ENCODE results near the gene SH3GL2. TPM values are rescaled to one million over a fixed set of nuclear protein-coding genes. Genes with fewer than 3 reads are reported as not detected.

Gene SH3GL2
- polyA plus RNA-seq, 1 donor (not counting 4 experiments of a cell fraction or from before 2014, with no cell fraction given), result not detected

DNA sequence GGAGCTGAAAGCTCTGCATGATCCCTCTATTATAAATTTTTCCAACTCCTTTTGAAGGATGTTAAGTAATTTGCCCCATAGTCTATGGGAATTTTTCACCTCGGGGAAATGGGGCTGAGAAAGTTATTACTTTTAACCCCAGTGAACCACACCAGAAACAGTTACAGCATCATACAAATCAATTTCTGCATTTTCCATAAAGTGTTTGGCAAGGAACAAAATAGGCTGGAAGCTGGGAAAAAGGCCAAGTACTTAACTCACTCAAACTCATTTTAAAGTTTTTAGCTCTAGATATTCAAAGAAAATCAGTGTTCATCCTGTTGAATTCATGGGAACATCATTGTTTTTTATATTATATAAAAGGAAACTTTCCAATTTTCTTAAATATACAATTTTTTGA lies 160.9 kb downstream of the SH3GL2 start:
- H3K27me3 ChIP-seq (ENCODE audit: control insufficient read depth, extremely low read depth, insufficient read depth, low read length), result no peaks in the 10 kb centered on the region
- H4K20me1 ChIP-seq (ENCODE audit: control insufficient read depth, extremely low read depth, insufficient read depth, low read length), result no peaks in the 10 kb centered on the region
- no peak overlapping the region for H3K4me2 ChIP-seq (ENCODE audit: control insufficient read depth, extremely low read depth, insufficient read depth, low read depth, low read length)
- no peaks in the 10 kb centered on the region for H3K9me3 ChIP-seq (ENCODE audit: control insufficient read depth, low read depth, low read length)
- H3K9ac ChIP-seq (ENCODE audit: control insufficient read depth, extremely low read depth, insufficient read depth, low read length), result no peak overlapping the region
- dilution Hi-C loops (cut with MboI; ENCODE audit: extremely low pct_ligation_motif_present, low sequenced_read_pairs), result no loop called here
- H3K4me3 ChIP-seq (ENCODE audit: control insufficient read depth in 2 of 3, extremely low read depth in 1 of 3, insufficient read depth in 2 of 3, low read depth in 1 of 3, low read length in 3 of 3), result no peak overlapping the region
- no peaks in the 10 kb centered on the region for H3K36me3 ChIP-seq (ENCODE audit: control insufficient read depth in 2 of 2, extremely low read depth in 1 of 2, insufficient read depth in 2 of 2, low read length in 2 of 2)
- H3K79me2 ChIP-seq (ENCODE audit: control insufficient read depth, insufficient read depth, low read length), result no peaks in the 10 kb centered on the region
- FAIRE-seq, result no peak
- TF ChIP-seq EZH2 (IDR thresholded peaks at IDR 0.05; ENCODE audit: low read length), result no peak
- TF ChIP-seq, protein P1, sequence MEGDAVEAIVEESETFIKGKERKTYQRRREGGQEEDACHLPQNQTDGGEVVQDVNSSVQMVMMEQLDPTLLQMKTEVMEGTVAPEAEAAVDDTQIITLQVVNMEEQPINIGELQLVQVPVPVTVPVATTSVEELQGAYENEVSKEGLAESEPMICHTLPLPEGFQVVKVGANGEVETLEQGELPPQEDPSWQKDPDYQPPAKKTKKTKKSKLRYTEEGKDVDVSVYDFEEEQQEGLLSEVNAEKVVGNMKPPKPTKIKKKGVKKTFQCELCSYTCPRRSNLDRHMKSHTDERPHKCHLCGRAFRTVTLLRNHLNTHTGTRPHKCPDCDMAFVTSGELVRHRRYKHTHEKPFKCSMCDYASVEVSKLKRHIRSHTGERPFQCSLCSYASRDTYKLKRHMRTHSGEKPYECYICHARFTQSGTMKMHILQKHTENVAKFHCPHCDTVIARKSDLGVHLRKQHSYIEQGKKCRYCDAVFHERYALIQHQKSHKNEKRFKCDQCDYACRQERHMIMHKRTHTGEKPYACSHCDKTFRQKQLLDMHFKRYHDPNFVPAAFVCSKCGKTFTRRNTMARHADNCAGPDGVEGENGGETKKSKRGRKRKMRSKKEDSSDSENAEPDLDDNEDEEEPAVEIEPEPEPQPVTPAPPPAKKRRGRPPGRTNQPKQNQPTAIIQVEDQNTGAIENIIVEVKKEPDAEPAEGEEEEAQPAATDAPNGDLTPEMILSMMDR (optimal IDR thresholded peaks at IDR 0.05 in 1 of 3, IDR thresholded peaks at IDR 0.05 in 1 of 3, conservative IDR thresholded peaks at IDR 0.05 in 1 of 3; ENCODE audit: extremely low read depth in 1 of 3, insufficient read depth in 2 of 3, low read length in 3 of 3), result no peak
- H3K4me1 ChIP-seq (ENCODE audit: control insufficient read depth, extremely low read depth, insufficient read depth, low read length), result no peaks in the 10 kb centered on the region
- DNase-seq (ENCODE audit: low read depth, low spot score), result no peak
- H3K9me1 ChIP-seq (ENCODE audit: control insufficient read depth, extremely low read depth, insufficient read depth, low read length), result no peaks in the 10 kb centered on the region
- H2AFZ ChIP-seq (ENCODE audit: control insufficient read depth, low read length), result no peak overlapping the region
- no peak overlapping the region for H3K27ac ChIP-seq (ENCODE audit: control insufficient read depth, insufficient read depth, low read length)

DNA sequence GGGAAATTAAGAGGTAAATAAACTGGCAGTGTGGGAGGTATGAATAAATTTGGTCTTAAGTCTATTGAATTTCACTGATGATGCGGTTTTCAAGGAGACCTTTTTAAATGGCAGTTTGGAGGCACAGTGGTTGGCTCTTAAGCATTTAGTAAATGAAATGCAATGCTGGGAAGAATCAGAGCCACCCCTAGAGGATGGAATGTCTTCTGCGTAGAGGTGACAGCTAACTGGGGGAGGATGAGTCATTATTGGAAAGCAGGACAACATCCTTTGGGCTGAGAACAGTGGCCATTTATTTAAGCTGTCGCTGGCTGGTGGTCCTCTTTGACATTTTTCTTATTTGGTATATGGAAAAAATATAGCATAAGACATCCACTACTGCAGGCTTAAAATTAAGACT lies 163.2 kb downstream of the SH3GL2 start:
- H3K4me1 ChIP-seq (ENCODE audit: control insufficient read depth, extremely low read depth, insufficient read depth, low read length), result no peaks in the 10 kb centered on the region
- no peak overlapping the region for H3K27ac ChIP-seq (ENCODE audit: control insufficient read depth, insufficient read depth, low read length)
- no peaks in the 10 kb centered on the region for H3K36me3 ChIP-seq (ENCODE audit: control insufficient read depth in 2 of 2, extremely low read depth in 1 of 2, insufficient read depth in 2 of 2, low read length in 2 of 2)
- H3K4me2 ChIP-seq (ENCODE audit: control insufficient read depth, extremely low read depth, insufficient read depth, low read depth, low read length), result no peak overlapping the region
- no peak for DNase-seq (ENCODE audit: low read depth, low spot score)
- H4K20me1 ChIP-seq (ENCODE audit: control insufficient read depth, extremely low read depth, insufficient read depth, low read length), result no peaks in the 10 kb centered on the region
- no peaks in the 10 kb centered on the region for H3K27me3 ChIP-seq (ENCODE audit: control insufficient read depth, extremely low read depth, insufficient read depth, low read length)
- H3K9ac ChIP-seq (ENCODE audit: control insufficient read depth, extremely low read depth, insufficient read depth, low read length), result no peak overlapping the region
- dilution Hi-C loops (cut with MboI; ENCODE audit: extremely low pct_ligation_motif_present, low sequenced_read_pairs), result no loop called here
- TF ChIP-seq EZH2 (IDR thresholded peaks at IDR 0.05; ENCODE audit: low read length), result no peak
- TF ChIP-seq, protein P1 (optimal IDR thresholded peaks at IDR 0.05 in 1 of 3, IDR thresholded peaks at IDR 0.05 in 1 of 3, conservative IDR thresholded peaks at IDR 0.05 in 1 of 3; ENCODE audit: extremely low read depth in 1 of 3, insufficient read depth in 2 of 3, low read length in 3 of 3), result peak in 1 of 3 experiments; percentile 18
- H3K9me3 ChIP-seq (ENCODE audit: control insufficient read depth, low read depth, low read length), result peaks cover 4% of the 10 kb centered on the region
- no peak overlapping the region for H2AFZ ChIP-seq (ENCODE audit: control insufficient read depth, low read length)
- FAIRE-seq, result no peak
- no peak overlapping the region for H3K4me3 ChIP-seq (ENCODE audit: control insufficient read depth in 2 of 3, extremely low read depth in 1 of 3, insufficient read depth in 2 of 3, low read depth in 1 of 3, low read length in 3 of 3)
- H3K79me2 ChIP-seq (ENCODE audit: control insufficient read depth, insufficient read depth, low read length), result no peaks in the 10 kb centered on the region
- no peaks in the 10 kb centered on the region for H3K9me1 ChIP-seq (ENCODE audit: control insufficient read depth, extremely low read depth, insufficient read depth, low read length)
